ENCODE measurements around the gene TREM1. TPM values are rescaled to one million over a fixed set of nuclear protein-coding genes. Genes with fewer than 3 reads are reported as not detected.

TREM1 gene
- total RNA-seq, 4 donors from 2014 or later = 1.1 to 3.3 (median 2.1) TPM

DNA sequence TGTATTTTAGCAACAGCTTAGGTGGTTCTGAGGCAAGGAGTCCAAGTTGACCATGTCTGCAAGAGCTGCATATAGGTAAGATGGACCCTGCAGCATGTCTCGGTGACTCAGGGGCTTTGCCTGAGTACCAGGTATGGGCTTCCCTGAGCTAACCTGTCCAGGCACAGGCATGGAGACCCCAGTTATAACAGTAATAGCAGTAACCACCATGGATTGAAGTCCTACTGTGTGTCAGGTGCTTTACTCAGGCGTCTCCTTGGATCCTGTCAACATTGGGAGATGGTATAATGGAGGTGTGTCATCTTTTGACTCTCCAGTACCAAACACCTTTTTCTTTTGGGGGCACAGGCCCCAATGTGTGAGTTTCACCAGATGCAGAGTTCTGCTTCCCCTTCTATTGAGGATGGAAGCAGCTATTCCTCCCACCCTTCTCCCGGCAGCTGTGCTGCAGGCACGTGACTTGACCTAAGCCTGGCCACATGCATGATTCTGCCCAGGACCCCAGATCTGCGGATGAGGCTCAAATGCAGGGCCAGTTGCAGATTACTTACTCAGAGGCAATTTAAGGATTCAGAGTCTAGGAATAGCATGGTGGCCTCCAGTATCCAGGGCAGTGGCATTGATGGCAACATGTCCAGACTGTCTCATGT is 13.8 kb downstream of the TREM1 start:
- no peaks in the 10 kb centered on the region for H3K36me3 ChIP-seq
- no peaks in the 10 kb centered on the region for H3K9me3 ChIP-seq
- DNase-seq (ENCODE audit: low spot score in 2 of 2) = no peak
- 89% methylated on average over 5 of the region's 5 CpGs for WGBS, 2 donors
- TF ChIP-seq EP300 (IDR thresholded peaks at IDR 0.05) (no peak), POLR2A (IDR thresholded peaks at IDR 0.05) (no peak)
- TF ChIP-seq, protein P1, sequence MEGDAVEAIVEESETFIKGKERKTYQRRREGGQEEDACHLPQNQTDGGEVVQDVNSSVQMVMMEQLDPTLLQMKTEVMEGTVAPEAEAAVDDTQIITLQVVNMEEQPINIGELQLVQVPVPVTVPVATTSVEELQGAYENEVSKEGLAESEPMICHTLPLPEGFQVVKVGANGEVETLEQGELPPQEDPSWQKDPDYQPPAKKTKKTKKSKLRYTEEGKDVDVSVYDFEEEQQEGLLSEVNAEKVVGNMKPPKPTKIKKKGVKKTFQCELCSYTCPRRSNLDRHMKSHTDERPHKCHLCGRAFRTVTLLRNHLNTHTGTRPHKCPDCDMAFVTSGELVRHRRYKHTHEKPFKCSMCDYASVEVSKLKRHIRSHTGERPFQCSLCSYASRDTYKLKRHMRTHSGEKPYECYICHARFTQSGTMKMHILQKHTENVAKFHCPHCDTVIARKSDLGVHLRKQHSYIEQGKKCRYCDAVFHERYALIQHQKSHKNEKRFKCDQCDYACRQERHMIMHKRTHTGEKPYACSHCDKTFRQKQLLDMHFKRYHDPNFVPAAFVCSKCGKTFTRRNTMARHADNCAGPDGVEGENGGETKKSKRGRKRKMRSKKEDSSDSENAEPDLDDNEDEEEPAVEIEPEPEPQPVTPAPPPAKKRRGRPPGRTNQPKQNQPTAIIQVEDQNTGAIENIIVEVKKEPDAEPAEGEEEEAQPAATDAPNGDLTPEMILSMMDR (IDR thresholded peaks at IDR 0.05) = no peak
- no peaks in the 10 kb centered on the region for H3K4me1 ChIP-seq
- peaks cover 0 to 4% of the 10 kb centered on the region in 2 donors for H3K27me3 ChIP-seq
- no peak overlapping the region for H3K4me3 ChIP-seq
- H3K27ac ChIP-seq = peak overlapping the region in 1 of 4 donors; percentile 61

DNA sequence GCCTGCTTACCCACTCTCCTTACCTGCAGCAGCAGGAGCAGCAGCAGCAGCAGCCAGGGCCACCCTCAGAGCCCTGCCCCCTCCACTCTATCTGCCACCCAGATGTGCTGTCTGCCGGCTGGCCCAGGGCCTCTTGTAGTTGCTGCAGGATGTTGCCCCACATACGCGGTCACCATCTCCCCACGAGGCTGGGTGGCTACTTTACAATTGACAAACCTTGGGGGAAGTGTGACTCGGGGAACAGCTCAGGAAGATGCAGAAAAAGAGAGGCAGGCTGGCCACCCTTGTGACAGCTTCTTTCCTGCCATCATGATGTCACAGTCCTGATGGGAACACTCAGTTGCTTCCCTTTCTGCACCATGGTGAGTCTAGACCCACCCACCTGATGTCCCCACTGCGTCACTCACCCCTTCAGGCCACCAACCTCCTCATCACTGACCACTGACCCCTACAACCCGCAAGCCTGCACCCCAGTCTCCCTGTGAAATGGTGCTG is 14.5 kb downstream of the TREM1 start:
- 55 to 71% methylated on average over 7 of the region's 7 CpGs for WGBS, 2 donors
- H3K36me3 ChIP-seq = no peaks in the 10 kb centered on the region
- H3K27ac ChIP-seq = peak overlapping the region in 1 of 4 donors; percentile 61
- peaks cover 0 to 4% of the 10 kb centered on the region in 2 donors for H3K27me3 ChIP-seq
- no peaks in the 10 kb centered on the region for H3K4me1 ChIP-seq
- no peaks in the 10 kb centered on the region for H3K9me3 ChIP-seq
- TF ChIP-seq EP300 (IDR thresholded peaks at IDR 0.05) (peak; percentile 74), POLR2A (IDR thresholded peaks at IDR 0.05) (no peak)
- peak in 1 of 2 donors; percentile 56 for DNase-seq (ENCODE audit: low spot score in 2 of 2)
- no peak overlapping the region for H3K4me3 ChIP-seq

DNA sequence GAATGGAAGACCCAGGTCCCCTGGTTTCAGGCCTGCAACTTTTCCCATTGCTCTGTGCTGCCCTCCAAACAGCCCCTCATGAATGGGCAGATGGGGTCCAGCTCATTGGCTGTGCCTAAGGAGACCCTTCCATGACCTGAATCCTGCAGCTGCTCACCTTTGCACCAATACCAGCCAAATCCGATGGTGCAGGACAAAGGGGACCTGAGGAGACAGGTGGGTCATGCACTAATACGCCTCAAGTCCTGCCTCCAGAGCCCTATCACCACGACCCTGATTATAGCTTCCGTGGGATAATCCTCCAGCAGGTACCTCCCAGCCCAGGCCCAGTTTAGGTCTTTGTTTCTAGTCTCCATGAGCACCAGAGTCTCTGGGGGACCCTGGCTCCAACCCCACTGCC is 16.8 kb downstream of the TREM1 start:
- DNase-seq (ENCODE audit: low spot score in 2 of 2) = no peak
- Histone ChIP-seq H3K4me1 (no peaks in the 10 kb centered on the region), H3K27ac (no peak overlapping the region), H3K4me3 (no peak overlapping the region), H3K27me3 (no peaks in the 10 kb centered on the region), H3K9me3 (no peaks in the 10 kb centered on the region), H3K36me3 (no peaks in the 10 kb centered on the region)
- TF ChIP-seq, protein P1 (IDR thresholded peaks at IDR 0.05) = no peak
- TF ChIP-seq POLR2A (IDR thresholded peaks at IDR 0.05) (no peak), EP300 (IDR thresholded peaks at IDR 0.05) (no peak)
- WGBS, 2 donors = 84 to 97% methylated on average over 4 of the region's 4 CpGs

DNA sequence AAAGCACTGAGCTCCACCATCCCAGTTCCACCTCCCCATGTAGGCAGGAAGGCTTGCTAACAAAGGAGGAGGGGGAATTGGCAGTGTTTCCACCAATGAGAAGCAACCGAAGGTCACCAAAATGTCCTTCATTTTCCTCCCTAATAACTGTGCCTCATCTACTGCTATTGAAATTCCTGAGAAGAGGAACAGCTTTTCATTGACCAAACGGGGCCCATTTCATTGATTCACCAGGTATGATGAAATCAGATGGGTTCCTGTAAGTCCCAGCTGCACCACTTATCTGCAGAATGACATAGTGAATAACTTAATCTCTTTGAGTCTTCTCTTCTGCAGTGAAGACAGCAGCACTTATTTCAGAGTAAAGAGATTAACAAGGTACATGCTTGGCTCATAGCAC is 17.3 kb downstream of the TREM1 start:
- Histone ChIP-seq H3K4me3 (no peak overlapping the region), H3K27me3 (no peaks in the 10 kb centered on the region), H3K9me3 (no peaks in the 10 kb centered on the region), H3K4me1 (no peaks in the 10 kb centered on the region), H3K27ac (no peak overlapping the region), H3K36me3 (no peaks in the 10 kb centered on the region)
- 76% methylated on average over 2 of the region's 2 CpGs for WGBS, 2 donors
- TF ChIP-seq, protein P1 (IDR thresholded peaks at IDR 0.05) = no peak
- no peak for TF ChIP-seq EP300 (IDR thresholded peaks at IDR 0.05)
- no peak for TF ChIP-seq POLR2A (IDR thresholded peaks at IDR 0.05)
- no peak for DNase-seq (ENCODE audit: low spot score in 2 of 2)

DNA sequence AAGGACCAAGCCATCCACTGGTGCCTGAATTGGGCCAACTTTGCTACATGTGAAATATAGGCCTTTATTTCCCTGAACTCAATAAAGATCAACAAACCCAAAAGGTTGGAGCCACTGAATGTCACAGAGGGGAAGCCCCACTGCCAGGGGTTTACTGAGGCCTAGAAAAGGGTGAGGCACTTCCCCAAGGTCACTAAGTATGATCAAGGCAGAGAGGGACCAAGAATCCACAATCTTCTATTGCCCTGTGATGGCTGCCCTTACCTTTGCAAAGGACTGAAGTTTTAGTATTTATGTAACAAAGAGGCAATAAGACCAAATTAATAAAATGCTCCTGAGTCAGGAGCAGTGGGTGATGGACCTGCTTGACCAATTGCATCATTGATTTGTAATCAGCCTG is 18.0 kb downstream of the TREM1 start:
- H3K27me3 ChIP-seq = no peaks in the 10 kb centered on the region
- H3K36me3 ChIP-seq = no peaks in the 10 kb centered on the region
- no peaks in the 10 kb centered on the region for H3K4me1 ChIP-seq
- peaks cover 0 to 4% (median 1%) of the 10 kb centered on the region in 4 donors for H3K9me3 ChIP-seq
- no peak overlapping the region for H3K4me3 ChIP-seq
- DNase-seq (ENCODE audit: low spot score in 2 of 2) = no peak
- TF ChIP-seq POLR2A (IDR thresholded peaks at IDR 0.05) = no peak
- TF ChIP-seq, protein P1 (IDR thresholded peaks at IDR 0.05) = no peak
- no peak for TF ChIP-seq EP300 (IDR thresholded peaks at IDR 0.05)
- no peak overlapping the region for H3K27ac ChIP-seq
